NCI-H345 treated with DMSO at 0.1 percent for 48 hours (cell line): ENCODE measurements around the gene ISLR2.

Experiments used
- DNase-seq: peaks from one replicate; lab custom pipeline; 2025; ENCODE audit not compliant: unreplicated experiment; lab: John Stamatoyannopoulos, UW

The ISLR2 gene

GRCh38 chr15:74175271-74176191, 45.1 kb downstream of the ISLR2 start:
- DNase-seq, result no peak

- no peak for DNase-seq
Observed at GRCh38 chr15:74176262-74177214, 46.2 kb downstream of the ISLR2 start.

GRCh38 chr15:74178326-74179100, 48.1 kb downstream of the ISLR2 start:
- no peak for DNase-seq

- DNase-seq, result no peak
Observed at GRCh38 chr15:74179101-74179841, 48.9 kb downstream of the ISLR2 start.

GRCh38 chr15:74179983-74180880, 49.8 kb downstream of the ISLR2 start:
- DNase-seq, result no peak

GRCh38 chr15:74180881-74181602, 50.7 kb downstream of the ISLR2 start:
- DNase-seq, result no peak

GRCh38 chr15:74182131-74182530, 51.7 kb downstream of the ISLR2 start:
- no peak for DNase-seq

- DNase-seq, result no peak
Observed at GRCh38 chr15:74184582-74185091, 54.3 kb downstream of the ISLR2 start.

GRCh38 chr15:74185710-74186348, 55.4 kb downstream of the ISLR2 start:
- DNase-seq, result no peak
